HepG2 (cell line): Measurements from ENCODE around the gene TRNT1. TPM values are rescaled to one million over a fixed set of nuclear protein-coding genes. Genes with fewer than 3 reads are reported as not detected.

Experiments used
- ATAC-seq: fragments of 200-7000 bp; cut with Tn5 transposase; 3 replicates; pipeline ENCODE4 v1.9.1; 2020; ENCODE audit warnings: mild to moderate bottlenecking, moderate library complexity
- BruUV-seq: library from RNA; stranded (reverse); fragments of 400-500 nt; replicated peaks from 2 replicates; lab custom pipeline; 2021; lab: Mats Ljungman, UMichigan
- CTCF ChIA-PET: fragments of 300-600 bp; formaldehyde crosslinking; extraction: SDS; loops from one replicate; lab custom pipeline; 2021; ENCODE audit warnings: low total read pairs, inconsistent platforms, low intra/inter-chr PET ratio; lab: Yijun Ruan, JAX
- POLR2A ChIA-PET: fragments of 350-600 bp; sonication (Branson Sonifier 250); formaldehyde crosslinking; loops from one replicate; lab custom pipeline; 2020; ENCODE audit warnings: antibody characterized with exemption, inconsistent platforms; lab: Yijun Ruan, JAX
- DNase-seq: peaks from one replicate; pipeline ENCODE4 v3.0.0-alpha.2; 2015; ENCODE audit warnings: low spot score
- FAIRE-seq: peaks from 3 replicates; lab custom pipeline; 2011; peaks lifted over from hg19 to GRCh38; lab: Jason Lieb, UNC
- H2AFZ ChIP-seq: one replicate; pipeline ENCODE4 v1.6.1; 2011; ENCODE audit warnings: low read length, inconsistent platforms
- H3K27ac ChIP-seq: fragments of 300-600 bp; 3 replicates; pipeline ENCODE4 v1.8.0; 2011; ENCODE audit warnings: mixed run types, mild to moderate bottlenecking, mixed read lengths, low read length, inconsistent platforms; ENCODE audit not compliant: insufficient read depth; ENCODE audit errors: extremely low read length
- H3K27me3 ChIP-seq, 2 experiments: fragments of 200-600 bp in 1 of 2; 2 replicates in 1 of 2; 3 replicates in 1 of 2; pipeline versions ENCODE4 v1.6.0 to v1.8.0; 2011; ENCODE audit warnings: low read length in 2 of 2, mild to moderate bottlenecking in 2 of 2, moderate library complexity in 2 of 2, inconsistent platforms in 1 of 2; ENCODE audit not compliant: insufficient read depth in 2 of 2, control insufficient read depth in 1 of 2
- H3K36me3 ChIP-seq, 2 experiments: fragments of 200-600 bp in 1 of 2; replicated peaks in 1 of 2; 2 replicates in 1 of 2; 3 replicates in 1 of 2; pipeline versions ENCODE4 v1.5.1 to v1.8.0; 2011; ENCODE audit warnings: low read length in 2 of 2, inconsistent platforms in 1 of 2; ENCODE audit not compliant: insufficient read depth in 2 of 2, control insufficient read depth in 1 of 2
- H3K4me1 ChIP-seq: 2 replicates; pipeline ENCODE4 v1.5.1; 2012; ENCODE audit warnings: low read length, inconsistent platforms; ENCODE audit not compliant: insufficient read depth
- H3K4me2 ChIP-seq: 2 replicates; pipeline ENCODE4 v1.6.0; 2011; ENCODE audit warnings: low read depth, low read length, inconsistent platforms
- H3K4me3 ChIP-seq, 3 experiments: fragments of 200-600 bp in 1 of 3; sonication (generic), shearing (Covaris generic) in 1 of 3; replicated peaks in 1 of 3; 2 replicates each; pipeline ENCODE4 v1.5.1; 2011 to 2016; ENCODE audit warnings: low read length in 3 of 3, inconsistent platforms in 2 of 3, low read depth in 2 of 3, mild to moderate bottlenecking in 2 of 3, control low read depth in 1 of 3, mixed read lengths in 1 of 3; ENCODE audit not compliant: insufficient read depth in 1 of 3
- H3K79me2 ChIP-seq: one replicate; pipeline ENCODE4 v1.6.1; 2011; ENCODE audit warnings: low read length, inconsistent platforms; ENCODE audit not compliant: insufficient read depth
- H3K9ac ChIP-seq: 2 replicates; pipeline ENCODE4 v1.6.0; 2011; ENCODE audit warnings: mild to moderate bottlenecking, low read depth, low read length, inconsistent platforms; ENCODE audit not compliant: insufficient read depth
- H3K9me3 ChIP-seq: 2 replicates; pipeline ENCODE4 v1.5.1; 2012; ENCODE audit warnings: mild to moderate bottlenecking, low read length
- H4K20me1 ChIP-seq: 2 replicates; pipeline ENCODE4 v1.6.0; 2011; ENCODE audit warnings: inconsistent platforms, mild to moderate bottlenecking, low read length, moderate library complexity; ENCODE audit not compliant: insufficient read depth
- CHD2 ChIP-seq: IDR thresholded peaks from 2 replicates; pipeline ENCODE4 v1.6.1; 2011; ENCODE audit warnings: low read depth, low read length, improper control_type of control experiment
- CREB1 ChIP-seq, 2 experiments: fragments of 450-650 bp in 1 of 2; IDR thresholded peaks; 2 replicates each; pipeline ENCODE4 v1.6.1; 2016 to 2017; ENCODE audit warnings: control low read depth in 1 of 2, mild to moderate bottlenecking in 1 of 2, missing compliant biosample characterization in 1 of 2, missing genetic modification characterization in 1 of 2
- NFE2L1 ChIP-seq: sonication (generic); formaldehyde crosslinking; IDR thresholded peaks from 2 replicates; pipeline ENCODE4 v1.4.0; 2020; ENCODE audit warnings: missing genetic modification reagents, mild to moderate bottlenecking, borderline replicate concordance
- ZFP91 ChIP-seq: sonication (generic); formaldehyde crosslinking; IDR thresholded peaks from 2 replicates; pipeline ENCODE4 v1.9.0; 2022; ENCODE audit warnings: missing genetic modification reagents, mild to moderate bottlenecking, borderline replicate concordance
- ZNF292 ChIP-seq: sonication (generic); formaldehyde crosslinking; IDR thresholded peaks from 2 replicates; pipeline ENCODE4 v1.8.1; 2022; ENCODE audit warnings: mild to moderate bottlenecking, low read depth, missing genetic modification reagents, borderline replicate concordance
- ZNF589 ChIP-seq: sonication (generic); formaldehyde crosslinking; conservative IDR thresholded peaks from 2 replicates; pipeline ENCODE4 v1.8.0; 2022; ENCODE audit warnings: mild to moderate bottlenecking, moderate library complexity, missing genetic modification reagents
- ZNF607 ChIP-seq: sonication (generic); formaldehyde crosslinking; IDR thresholded peaks from 2 replicates; pipeline ENCODE4 v1.5.1; 2020; ENCODE audit warnings: missing genetic modification reagents, mild to moderate bottlenecking, borderline replicate concordance
- ZNF7 ChIP-seq: IDR thresholded peaks from 2 replicates; pipeline ENCODE4 v1.6.1; 2016; ENCODE audit warnings: missing biosample characterization, missing genetic modification reagents
- WGBS: methylation state at CpG from one replicate; pipeline ENCODE4 v1.1.6; 2017; ENCODE audit warnings: low lambda C conversion rate; 5-methylcytosine and 5-hydroxymethylcytosine counted together
- in situ Hi-C: cut with HindIII; loops from 2 replicates; pipeline ENCODE4 v1.10.0; 2017; ENCODE audit warnings: low pct_unique_long_range_greater_than_20kb; ENCODE audit not compliant: extremely low pct_ligation_motif_present
- intact Hi-C: fragments of 100-400 bp; cut with micrococcal nuclease; formaldehyde crosslinking; loops from one replicate; pipeline ENCODE4 v1.10.0; 2022; ENCODE audit not compliant: unreplicated experiment
- polyA plus RNA-seq, 8 experiments: library from polyadenylated mRNA; depleted of rRNA in 3 of 8; stranded (reverse) in 7 of 8; unstranded in 1 of 8; fragments of >200 nt; fragmentation: Illumina TruSeq in 4 of 8; extraction: Trizol in 4 of 8; gene quantifications; 2 replicates each; pipeline versions ENCODE4 v1.2.1 to v1.2.3, GENCODE V29; 2011 to 2016; ENCODE audit warnings: low read depth in 4 of 8, missing spikeins in 1 of 8, mixed read lengths in 1 of 8; ENCODE audit not compliant: insufficient read depth in 1 of 8
- total RNA-seq, 5 experiments: library from RNA; depleted of rRNA; stranded (reverse); fragments of >200 nt; fragmentation: Illumina TruSeq; extraction: Trizol; gene quantifications; 2 replicates each; pipeline ENCODE4 v1.2.3, GENCODE V29; 2016; ENCODE audit warnings: low read depth in 1 of 5
- TF ChIP-seq, protein P1 (sequence below): IDR thresholded peaks from 2 replicates; pipeline ENCODE4 v1.6.1; 2016; ENCODE audit warnings: low read depth
- TF ChIP-seq, protein P2 (sequence below): sonication (generic); formaldehyde crosslinking; IDR thresholded peaks from 2 replicates; pipeline ENCODE4 v1.4.0; 2020; ENCODE audit warnings: missing genetic modification reagents
- TF ChIP-seq, protein P3 (sequence below): sonication (generic); formaldehyde crosslinking; IDR thresholded peaks from 2 replicates; pipeline ENCODE4 v1.4.0; 2020; ENCODE audit warnings: mild to moderate bottlenecking, missing genetic modification reagents, borderline replicate concordance

TRNT1 gene
- total and polyA plus RNA-seq, 2 of the 13 experiments (the other 11 are each of a cell fraction or from before 2014, with no cell fraction given), result 9.4 to 27.7 TPM

GRCh38 chr3:3084890-3085289 is 41.9 kb upstream of the TRNT1 start (continued):
- TF ChIP-seq ZNF292, result no peak
- TF ChIP-seq, protein P1, sequence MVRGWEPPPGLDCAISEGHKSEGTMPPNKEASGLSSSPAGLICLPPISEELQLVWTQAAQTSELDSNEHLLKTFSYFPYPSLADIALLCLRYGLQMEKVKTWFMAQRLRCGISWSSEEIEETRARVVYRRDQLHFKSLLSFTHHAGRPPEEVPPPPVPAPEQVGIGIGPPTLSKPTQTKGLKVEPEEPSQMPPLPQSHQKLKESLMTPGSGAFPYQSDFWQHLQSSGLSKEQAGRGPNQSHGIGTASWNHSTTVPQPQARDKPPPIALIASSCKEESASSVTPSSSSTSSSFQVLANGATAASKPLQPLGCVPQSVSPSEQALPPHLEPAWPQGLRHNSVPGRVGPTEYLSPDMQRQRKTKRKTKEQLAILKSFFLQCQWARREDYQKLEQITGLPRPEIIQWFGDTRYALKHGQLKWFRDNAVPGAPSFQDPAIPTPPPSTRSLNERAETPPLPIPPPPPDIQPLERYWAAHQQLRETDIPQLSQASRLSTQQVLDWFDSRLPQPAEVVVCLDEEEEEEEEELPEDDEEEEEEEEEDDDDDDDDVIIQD (CRISPR knock-in tag), result no peak
- no peak for TF ChIP-seq ZNF7 (CRISPR knock-in tag)
- TF ChIP-seq, protein P2, sequence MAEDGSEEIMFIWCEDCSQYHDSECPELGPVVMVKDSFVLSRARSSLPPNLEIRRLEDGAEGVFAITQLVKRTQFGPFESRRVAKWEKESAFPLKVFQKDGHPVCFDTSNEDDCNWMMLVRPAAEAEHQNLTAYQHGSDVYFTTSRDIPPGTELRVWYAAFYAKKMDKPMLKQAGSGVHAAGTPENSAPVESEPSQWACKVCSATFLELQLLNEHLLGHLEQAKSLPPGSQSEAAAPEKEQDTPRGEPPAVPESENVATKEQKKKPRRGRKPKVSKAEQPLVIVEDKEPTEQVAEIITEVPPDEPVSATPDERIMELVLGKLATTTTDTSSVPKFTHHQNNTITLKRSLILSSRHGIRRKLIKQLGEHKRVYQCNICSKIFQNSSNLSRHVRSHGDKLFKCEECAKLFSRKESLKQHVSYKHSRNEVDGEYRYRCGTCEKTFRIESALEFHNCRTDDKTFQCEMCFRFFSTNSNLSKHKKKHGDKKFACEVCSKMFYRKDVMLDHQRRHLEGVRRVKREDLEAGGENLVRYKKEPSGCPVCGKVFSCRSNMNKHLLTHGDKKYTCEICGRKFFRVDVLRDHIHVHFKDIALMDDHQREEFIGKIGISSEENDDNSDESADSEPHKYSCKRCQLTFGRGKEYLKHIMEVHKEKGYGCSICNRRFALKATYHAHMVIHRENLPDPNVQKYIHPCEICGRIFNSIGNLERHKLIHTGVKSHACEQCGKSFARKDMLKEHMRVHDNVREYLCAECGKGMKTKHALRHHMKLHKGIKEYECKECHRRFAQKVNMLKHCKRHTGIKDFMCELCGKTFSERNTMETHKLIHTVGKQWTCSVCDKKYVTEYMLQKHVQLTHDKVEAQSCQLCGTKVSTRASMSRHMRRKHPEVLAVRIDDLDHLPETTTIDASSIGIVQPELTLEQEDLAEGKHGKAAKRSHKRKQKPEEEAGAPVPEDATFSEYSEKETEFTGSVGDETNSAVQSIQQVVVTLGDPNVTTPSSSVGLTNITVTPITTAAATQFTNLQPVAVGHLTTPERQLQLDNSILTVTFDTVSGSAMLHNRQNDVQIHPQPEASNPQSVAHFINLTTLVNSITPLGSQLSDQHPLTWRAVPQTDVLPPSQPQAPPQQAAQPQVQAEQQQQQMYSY (CRISPR knock-in tag), result no peak
- no peak for TF ChIP-seq CHD2

GRCh38 chr3:3085782-3086181 is 41.0 kb upstream of the TRNT1 start:
- intact Hi-C loops (no loop called here), in situ Hi-C loops (no loop called here)
- WGBS, result 0% methylated on average over 6 of the region's 6 CpGs
- H3K27ac ChIP-seq, result no peak overlapping the region
- no TSS peak for BruUV-seq
- H3K79me2 ChIP-seq, result no peaks in the 10 kb centered on the region
- POLR2A ChIA-PET, result no interaction called here
- FAIRE-seq, result no peak
- H2AFZ ChIP-seq, result no peak overlapping the region
- no peak for DNase-seq
- H3K4me1 ChIP-seq, result no peaks in the 10 kb centered on the region
- ATAC-seq, result no peak
- CTCF ChIA-PET, result no interaction called here
- no peaks in the 10 kb centered on the region for H3K36me3 ChIP-seq
- no peaks in the 10 kb centered on the region for H3K9me3 ChIP-seq
- no peak overlapping the region for H3K4me3 ChIP-seq
- 0 out of 2 replicates have a peak, but pooled peaks cover 2% of the 10 kb centered on the region for H4K20me1 ChIP-seq
- H3K9ac ChIP-seq, result no peak overlapping the region
- no peak overlapping the region for H3K4me2 ChIP-seq
- H3K27me3 ChIP-seq, result 0 out of 5 replicates have a peak, but pooled peaks cover 0 to 7% of the 10 kb centered on the region in 2 experiments
- TF ChIP-seq CREB1 (IDR thresholded peaks at IDR 0.05) (peak; percentile 51; the same call in 1 of the 2 replicates), CREB1 (CRISPR knock-in tag; IDR thresholded peaks at IDR 0.05) (no peak), ZNF589 (CRISPR knock-in tag) (no peak), ZNF607 (CRISPR knock-in tag) (no peak), NFE2L1 (CRISPR knock-in tag) (no peak), ZFP91 (CRISPR knock-in tag) (no peak)
- TF ChIP-seq, protein P3, sequence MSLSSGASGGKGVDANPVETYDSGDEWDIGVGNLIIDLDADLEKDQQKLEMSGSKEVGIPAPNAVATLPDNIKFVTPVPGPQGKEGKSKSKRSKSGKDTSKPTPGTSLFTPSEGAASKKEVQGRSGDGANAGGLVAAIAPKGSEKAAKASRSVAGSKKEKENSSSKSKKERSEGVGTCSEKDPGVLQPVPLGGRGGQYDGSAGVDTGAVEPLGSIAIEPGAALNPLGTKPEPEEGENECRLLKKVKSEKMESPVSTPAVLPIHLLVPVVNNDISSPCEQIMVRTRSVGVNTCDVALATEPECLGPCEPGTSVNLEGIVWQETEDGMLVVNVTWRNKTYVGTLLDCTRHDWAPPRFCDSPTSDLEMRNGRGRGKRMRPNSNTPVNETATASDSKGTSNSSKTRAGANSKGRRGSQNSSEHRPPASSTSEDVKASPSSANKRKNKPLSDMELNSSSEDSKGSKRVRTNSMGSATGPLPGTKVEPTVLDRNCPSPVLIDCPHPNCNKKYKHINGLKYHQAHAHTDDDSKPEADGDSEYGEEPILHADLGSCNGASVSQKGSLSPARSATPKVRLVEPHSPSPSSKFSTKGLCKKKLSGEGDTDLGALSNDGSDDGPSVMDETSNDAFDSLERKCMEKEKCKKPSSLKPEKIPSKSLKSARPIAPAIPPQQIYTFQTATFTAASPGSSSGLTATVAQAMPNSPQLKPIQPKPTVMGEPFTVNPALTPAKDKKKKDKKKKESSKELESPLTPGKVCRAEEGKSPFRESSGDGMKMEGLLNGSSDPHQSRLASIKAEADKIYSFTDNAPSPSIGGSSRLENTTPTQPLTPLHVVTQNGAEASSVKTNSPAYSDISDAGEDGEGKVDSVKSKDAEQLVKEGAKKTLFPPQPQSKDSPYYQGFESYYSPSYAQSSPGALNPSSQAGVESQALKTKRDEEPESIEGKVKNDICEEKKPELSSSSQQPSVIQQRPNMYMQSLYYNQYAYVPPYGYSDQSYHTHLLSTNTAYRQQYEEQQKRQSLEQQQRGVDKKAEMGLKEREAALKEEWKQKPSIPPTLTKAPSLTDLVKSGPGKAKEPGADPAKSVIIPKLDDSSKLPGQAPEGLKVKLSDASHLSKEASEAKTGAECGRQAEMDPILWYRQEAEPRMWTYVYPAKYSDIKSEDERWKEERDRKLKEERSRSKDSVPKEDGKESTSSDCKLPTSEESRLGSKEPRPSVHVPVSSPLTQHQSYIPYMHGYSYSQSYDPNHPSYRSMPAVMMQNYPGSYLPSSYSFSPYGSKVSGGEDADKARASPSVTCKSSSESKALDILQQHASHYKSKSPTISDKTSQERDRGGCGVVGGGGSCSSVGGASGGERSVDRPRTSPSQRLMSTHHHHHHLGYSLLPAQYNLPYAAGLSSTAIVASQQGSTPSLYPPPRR, result no peak
